K562 (cell line): Measurements from ENCODE around the gene ETFBKMT. TPM values are rescaled to one million over a fixed set of nuclear protein-coding genes. Genes with fewer than 3 reads are reported as not detected.

Source experiments
- ATAC-seq: fragments of 200-7000 bp; cut with Tn5 transposase; 3 replicates; pipeline ENCODE4 v1.9.1; 2020; ENCODE audit warnings: moderate library complexity
- BruUV-seq: library from RNA; stranded (reverse); fragments of 400-500 nt; replicated peaks from 2 replicates; lab custom pipeline; 2021; lab: Mats Ljungman, UMichigan
- CTCF ChIA-PET: fragments of 300-600 bp; formaldehyde crosslinking; extraction: SDS; loops from one replicate; lab custom pipeline; 2021; ENCODE audit warnings: low intra/inter-chr PET ratio; lab: Yijun Ruan, JAX
- POLR2A ChIA-PET: fragments of 300-600, 350-650 bp; sonication (Branson Sonifier 250); formaldehyde crosslinking; extraction: SDS; loops from one replicate; lab custom pipeline; 2021; ENCODE audit warnings: antibody characterized with exemption, inconsistent platforms; lab: Yijun Ruan, JAX
- DNase-seq, 4 experiments: peaks; one replicate each; pipeline versions ENCODE4 v3.0.0 to v3.0.0-alpha.2; 2011 to 2018; ENCODE audit warnings: low spot score in 3 of 4, mixed read lengths in 3 of 4; ENCODE audit errors: extremely low read depth in 1 of 4
- FAIRE-seq: peaks from 2 replicates; lab custom pipeline; 2011; peaks lifted over from hg19 to GRCh38; lab: Jason Lieb, UNC
- H2AFZ ChIP-seq: 2 replicates; pipeline ENCODE4 v1.6.0; 2011; ENCODE audit warnings: low read depth, low read length, control low read depth, inconsistent platforms
- H3K27ac ChIP-seq: fragments of 200-600 bp; 3 replicates; pipeline ENCODE4 v1.8.0; 2011; ENCODE audit warnings: low read depth, mild to moderate bottlenecking, control low read depth, inconsistent platforms, low read length, moderate library complexity, mixed read lengths; ENCODE audit errors: extremely low read depth
- H3K27me3 ChIP-seq, 2 experiments: fragments of 300-600 bp in 1 of 2; 2 replicates in 1 of 2; 3 replicates in 1 of 2; pipeline versions ENCODE4 v1.6.0 to v1.8.0; 2011; ENCODE audit warnings: inconsistent platforms in 2 of 2, low read length in 2 of 2, mild to moderate bottlenecking in 1 of 2, mixed read lengths in 1 of 2, moderate library complexity in 1 of 2; ENCODE audit not compliant: control insufficient read depth in 2 of 2, insufficient read depth in 2 of 2
- H3K36me3 ChIP-seq: fragments of 300-600 bp; 3 replicates; pipeline ENCODE4 v1.8.0; 2011; ENCODE audit warnings: mild to moderate bottlenecking, low read length, inconsistent platforms; ENCODE audit not compliant: control insufficient read depth, insufficient read depth
- H3K4me1 ChIP-seq, 2 experiments: fragments of 200-600 bp in 1 of 2; replicated peaks in 1 of 2; 2 replicates in 1 of 2; 3 replicates in 1 of 2; pipeline versions ENCODE4 v1.5.1 to v1.8.0; 2011; ENCODE audit warnings: inconsistent platforms in 2 of 2, low read length in 2 of 2, mild to moderate bottlenecking in 1 of 2, mixed read lengths in 1 of 2, moderate library complexity in 1 of 2; ENCODE audit not compliant: control insufficient read depth in 2 of 2, insufficient read depth in 2 of 2
- H3K4me2 ChIP-seq: 2 replicates; pipeline ENCODE4 v1.6.1; 2011; ENCODE audit warnings: low read length, control low read depth, inconsistent platforms, mixed read lengths; ENCODE audit not compliant: insufficient read depth
- H3K4me3 ChIP-seq: fragments of 200-600 bp; sonication (generic), shearing (Covaris generic); 2 replicates; pipeline ENCODE4 v1.5.1; 2016; ENCODE audit warnings: control low read depth, inconsistent platforms
- H3K79me2 ChIP-seq: fragments of 200-600 bp; 3 replicates; pipeline ENCODE4 v1.8.0; 2011; ENCODE audit warnings: low read length, inconsistent platforms; ENCODE audit not compliant: control insufficient read depth, insufficient read depth
- H3K9ac ChIP-seq, 2 experiments: 2 replicates each; pipeline versions ENCODE4 v1.6.0 to v1.6.1; 2011; ENCODE audit warnings: low read depth in 2 of 2, low read length in 2 of 2, control low read depth in 1 of 2, inconsistent platforms in 1 of 2, mild to moderate bottlenecking in 1 of 2, mixed read lengths in 1 of 2; ENCODE audit not compliant: insufficient read depth in 1 of 2
- H3K9me1 ChIP-seq: one replicate; pipeline ENCODE4 v1.6.0; 2011; ENCODE audit warnings: inconsistent platforms, mild to moderate bottlenecking, low read length, moderate library complexity; ENCODE audit not compliant: control insufficient read depth, insufficient read depth
- H3K9me3 ChIP-seq: replicated peaks from 2 replicates; pipeline ENCODE4 v1.5.1; 2011; ENCODE audit warnings: low read depth, low read length, inconsistent platforms; ENCODE audit not compliant: control insufficient read depth, insufficient read depth
- H4K20me1 ChIP-seq: replicated peaks from 2 replicates; pipeline ENCODE4 v1.6.1; 2011; ENCODE audit warnings: low read length, inconsistent platforms, mixed read lengths; ENCODE audit not compliant: control insufficient read depth, insufficient read depth
- TRIM24 ChIP-seq, 2 experiments: fragments of 450-650 bp; IDR thresholded peaks; 2 replicates each; pipeline ENCODE4 v1.6.1; 2016
- WGBS: fragments of 100-300 bp; shearing (Covaris generic); methylation state at CpG from one replicate; pipeline ENCODE4 v1.1.6; 2016; ENCODE audit warnings: low coverage, mixed read lengths; ENCODE audit not compliant: insufficient coverage; ENCODE audit errors: missing lambda C conversion rate; 5-methylcytosine and 5-hydroxymethylcytosine counted together
- in situ Hi-C: fragments of 300-500 bp; cut with MboI; formaldehyde crosslinking; loops from 4 replicates; pipeline ENCODE4 v1.15.0; 2018; ENCODE audit warnings: inconsistent platforms, mixed read lengths
- intact Hi-C: fragments of 100-400 bp; cut with micrococcal nuclease; formaldehyde crosslinking; loops from 2 replicates; pipeline ENCODE4 v1.14.2; 2022
- polyA plus RNA-seq, 8 experiments: library from polyadenylated mRNA; depleted of rRNA in 4 of 8; stranded (reverse) in 5 of 8; unstranded in 3 of 8; fragments of >200 nt; fragmentation: Nextera tagmentation in 2 of 8; fragmentation: Illumina TruSeq in 1 of 8; extraction: Ambion mirVana in 2 of 8; extraction: Trizol in 1 of 8; gene quantifications; 2 replicates each; pipeline versions ENCODE4 v1.2.1 to v1.2.3, GENCODE V29; 2011 to 2014; ENCODE audit warnings: inconsistent platforms in 1 of 8, missing spikeins in 1 of 8
- total RNA-seq, 7 experiments: library from RNA; depleted of rRNA in 6 of 7; stranded (reverse); fragments of >200 nt in 6 of 7; fragmentation: Illumina TruSeq in 2 of 7; extraction: Trizol in 2 of 7; gene quantifications; 2 replicates each; pipeline versions ENCODE4 v1.2.1 to v1.2.3, GENCODE V29; 2011 to 2021; ENCODE audit warnings: low replicate concordance in 1 of 7
- TF ChIP-seq, protein P1 (sequence below), 3 experiments: IDR thresholded peaks in 2 of 3; conservative IDR thresholded peaks in 1 of 3; 2 replicates each; pipeline ENCODE4 v1.5.1; 2011 to 2012; ENCODE audit warnings: low read length in 3 of 3, mild to moderate bottlenecking in 3 of 3, control low read depth in 2 of 3, improper control_type of control experiment in 1 of 3, inconsistent platforms in 1 of 3, low read depth in 1 of 3, mixed read lengths in 1 of 3, moderate library complexity in 1 of 3; ENCODE audit not compliant: insufficient read depth in 2 of 3

Gene ETFBKMT
- total and polyA plus RNA-seq, 9 of the 15 experiments (the other 6 are each of a cell fraction or from before 2014, with no cell fraction given), result 0.18 to 1.7 (median 0.96) TPM

- H3K9ac ChIP-seq, result no peak overlapping the region
Observed at GRCh38 chr12:31710021-31710818, 50.7 kb downstream of the ETFBKMT start.

More at GRCh38 chr12:31710021-31710818, 50.7 kb downstream of the ETFBKMT start:
- TF ChIP-seq, protein P1, sequence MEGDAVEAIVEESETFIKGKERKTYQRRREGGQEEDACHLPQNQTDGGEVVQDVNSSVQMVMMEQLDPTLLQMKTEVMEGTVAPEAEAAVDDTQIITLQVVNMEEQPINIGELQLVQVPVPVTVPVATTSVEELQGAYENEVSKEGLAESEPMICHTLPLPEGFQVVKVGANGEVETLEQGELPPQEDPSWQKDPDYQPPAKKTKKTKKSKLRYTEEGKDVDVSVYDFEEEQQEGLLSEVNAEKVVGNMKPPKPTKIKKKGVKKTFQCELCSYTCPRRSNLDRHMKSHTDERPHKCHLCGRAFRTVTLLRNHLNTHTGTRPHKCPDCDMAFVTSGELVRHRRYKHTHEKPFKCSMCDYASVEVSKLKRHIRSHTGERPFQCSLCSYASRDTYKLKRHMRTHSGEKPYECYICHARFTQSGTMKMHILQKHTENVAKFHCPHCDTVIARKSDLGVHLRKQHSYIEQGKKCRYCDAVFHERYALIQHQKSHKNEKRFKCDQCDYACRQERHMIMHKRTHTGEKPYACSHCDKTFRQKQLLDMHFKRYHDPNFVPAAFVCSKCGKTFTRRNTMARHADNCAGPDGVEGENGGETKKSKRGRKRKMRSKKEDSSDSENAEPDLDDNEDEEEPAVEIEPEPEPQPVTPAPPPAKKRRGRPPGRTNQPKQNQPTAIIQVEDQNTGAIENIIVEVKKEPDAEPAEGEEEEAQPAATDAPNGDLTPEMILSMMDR (IDR thresholded peaks at IDR 0.05 in 2 of 3, conservative IDR thresholded peaks at IDR 0.05 in 1 of 3; ENCODE audit: insufficient read depth in 2 of 3, low read depth in 1 of 3, low read length in 3 of 3), result no peak
- peak in 1 of 2 experiments; percentile 43; a peak in 1 of 4 replicates for TF ChIP-seq TRIM24 (IDR thresholded peaks at IDR 0.05)
- FAIRE-seq (no peak), DNase-seq (no peak), ATAC-seq (no peak)
- no TSS peak for BruUV-seq
- no peak overlapping the region for H3K4me3 ChIP-seq
- H3K9me3 ChIP-seq, result peaks cover 3% of the 10 kb centered on the region
- ChIA-PET POLR2A (interaction anchor here (1.3 kb wide), 1 partner anchor 21 kb away, joined by 4 read pairs; no protein-coding TSS in a partner anchor), CTCF (no interaction called here)
- no peak overlapping the region for H2AFZ ChIP-seq
- H3K4me1 ChIP-seq, result peaks cover 0 to 14% of the 10 kb centered on the region in 2 experiments; a peak in 3 of 5 replicates
- 61% methylated on average over 3 of the region's 3 CpGs for WGBS
- no peaks in the 10 kb centered on the region for H3K9me1 ChIP-seq
- no peaks in the 10 kb centered on the region for H4K20me1 ChIP-seq
- no peaks in the 10 kb centered on the region for H3K27me3 ChIP-seq
- H3K36me3 ChIP-seq, result no peaks in the 10 kb centered on the region
- in situ Hi-C loops (no loop called here), intact Hi-C loops (no loop called here)
- H3K27ac ChIP-seq, result no peak overlapping the region
- no peak overlapping the region for H3K4me2 ChIP-seq
- H3K79me2 ChIP-seq, result no peaks in the 10 kb centered on the region
